Neural progenitor cell (in vitro differentiated cells): ENCODE measurements around the gene NUDT19. TPM values are rescaled to one million over a fixed set of nuclear protein-coding genes. Genes with fewer than 3 reads are reported as not detected.

Experiments used
- DNase-seq: peaks from one replicate; pipeline ENCODE4 v3.0.0-alpha.2; 2016; ENCODE audit warnings: low spot score
- H2AFZ ChIP-seq: fragments of 200-600 bp; sonication (generic); replicated peaks from 2 replicates; pipeline ENCODE4 v1.6.1; 2016; ENCODE audit warnings: antibody characterized with exemption
- H3F3A ChIP-seq: fragments of 200-600 bp; sonication (generic); 2 replicates; pipeline ENCODE4 v1.6.1; 2016; ENCODE audit warnings: antibody characterized with exemption, low read depth
- H3K27ac ChIP-seq: fragments of 200-600 bp; sonication (generic); 2 replicates; pipeline ENCODE4 v1.5.1; 2016; ENCODE audit warnings: mild to moderate bottlenecking
- H3K27me3 ChIP-seq: fragments of 200-600 bp; sonication (generic); 2 replicates; pipeline ENCODE4 v1.6.1; 2016; ENCODE audit warnings: mild to moderate bottlenecking, moderate library complexity
- H3K36me3 ChIP-seq: fragments of 200-600 bp; sonication (generic); 2 replicates; pipeline ENCODE4 v1.5.1; 2016
- H3K4me1 ChIP-seq: fragments of 200-600 bp; sonication (generic); 2 replicates; pipeline ENCODE4 v1.6.1; 2016; ENCODE audit warnings: mixed run types
- H3K4me2 ChIP-seq: fragments of 200-600 bp; sonication (generic); 2 replicates; pipeline ENCODE4 v1.6.1; 2016
- H3K4me3 ChIP-seq: fragments of 200-600 bp; sonication (generic); 2 replicates; pipeline ENCODE4 v1.5.1; 2016
- H3K79me2 ChIP-seq: fragments of 200-600 bp; sonication (generic); 2 replicates; pipeline ENCODE4 v1.6.1; 2016; ENCODE audit warnings: low read depth
- H3K9ac ChIP-seq: fragments of 200-600 bp; sonication (generic); 2 replicates; pipeline ENCODE4 v1.6.1; 2016
- H3K9me3 ChIP-seq: fragments of 200-600 bp; sonication (generic); 2 replicates; pipeline ENCODE4 v1.5.1; 2016; ENCODE audit warnings: low read depth
- H4K20me1 ChIP-seq: fragments of 200-600 bp; sonication (generic); 2 replicates; pipeline ENCODE4 v1.6.1; 2016; ENCODE audit warnings: low read depth
- H3K27ac Mint-ChIP-seq: 3 replicates; pipeline ENCODE4 v1.8.0; 2021; ENCODE audit warnings: mixed read lengths
- H3K27me3 Mint-ChIP-seq: 2 replicates; pipeline ENCODE4 v1.8.0; 2022; ENCODE audit warnings: low read depth, mild to moderate bottlenecking, inconsistent platforms, moderate library complexity, mixed read lengths; ENCODE audit not compliant: insufficient read depth
- H3K36me3 Mint-ChIP-seq: 3 replicates; pipeline ENCODE4 v1.8.0; 2021; ENCODE audit warnings: mixed read lengths
- H3K4me1 Mint-ChIP-seq: 3 replicates; pipeline ENCODE4 v1.8.0; 2021; ENCODE audit warnings: mixed read lengths
- H3K4me3 Mint-ChIP-seq: 3 replicates; pipeline ENCODE4 v1.8.0; 2021; ENCODE audit warnings: mild to moderate bottlenecking, moderate library complexity, mixed read lengths
- H3K9me3 Mint-ChIP-seq: 3 replicates; pipeline ENCODE4 v1.8.0; 2020; ENCODE audit warnings: mixed read lengths
- CTCF ChIP-seq: fragments of 200-600 bp; sonication (generic); IDR thresholded peaks from 2 replicates; pipeline ENCODE4 v1.5.1; 2017; ENCODE audit warnings: antibody characterized with exemption, mild to moderate bottlenecking
- EZH2 ChIP-seq: fragments of 200-600 bp; sonication (generic); IDR thresholded peaks from 2 replicates; pipeline ENCODE4 v1.6.1; 2017; ENCODE audit warnings: antibody characterized with exemption, mild to moderate bottlenecking, moderate library complexity
- EZH2phosphoT487 ChIP-seq: fragments of 200-600 bp; sonication (generic); IDR thresholded peaks from 2 replicates; pipeline ENCODE4 v1.6.1; 2017; ENCODE audit warnings: antibody characterized with exemption
- total RNA-seq: library from RNA; depleted of rRNA; stranded (reverse); fragments of >200 nt; gene quantifications from 2 replicates; pipeline ENCODE4 v1.2.3, GENCODE V29; 2015; ENCODE audit warnings: low replicate concordance

The NUDT19 gene
- total RNA-seq, 1 donor from 2014 or later: 4.4 TPM

DNA sequence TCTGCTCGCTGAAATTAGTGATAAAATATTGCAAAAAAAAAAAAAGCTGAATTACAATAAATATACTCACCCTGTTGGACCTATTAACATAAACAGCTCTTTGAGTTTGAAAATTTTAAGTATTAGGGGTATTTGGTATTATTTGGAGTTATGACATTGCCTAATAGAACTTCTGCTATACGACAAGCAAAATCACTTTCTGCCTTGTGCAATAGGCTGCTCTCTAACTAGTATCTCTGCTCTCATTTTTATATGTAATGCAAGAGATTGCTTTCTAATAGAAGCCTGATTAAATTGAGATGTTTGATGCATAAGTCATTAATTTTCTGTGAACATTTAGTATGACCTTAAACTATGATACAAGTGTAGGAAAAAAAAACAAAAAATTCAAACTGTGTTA lies 10.6 kb upstream of the NUDT19 start:
- Mint-ChIP-seq H3K4me3 (no peak overlapping the region), H3K4me1 (peaks cover 10% of the 10 kb centered on the region), H3K9me3 (no peaks in the 10 kb centered on the region), H3K36me3 (no peaks in the 10 kb centered on the region), H3K27me3 (peaks cover 20% of the 10 kb centered on the region), H3K27ac (no peak overlapping the region)
- no peaks in the 10 kb centered on the region for H3K79me2 ChIP-seq
- peaks cover 14% of the 10 kb centered on the region for H4K20me1 ChIP-seq
- H3K4me3 ChIP-seq: no peak overlapping the region
- peaks cover 19% of the 10 kb centered on the region for H3F3A ChIP-seq
- TF ChIP-seq EZH2 (no peak), CTCF (no peak), EZH2phosphoT487 (no peak)
- peaks cover 40% of the 10 kb centered on the region for H3K27me3 ChIP-seq
- no peak overlapping the region for H2AFZ ChIP-seq
- H3K27ac ChIP-seq: no peak overlapping the region
- H3K4me2 ChIP-seq: no peak overlapping the region
- H3K4me1 ChIP-seq: peaks cover 12% of the 10 kb centered on the region
- no peak for DNase-seq
- H3K9me3 ChIP-seq: no peaks in the 10 kb centered on the region
- H3K9ac ChIP-seq: no peak overlapping the region
- no peaks in the 10 kb centered on the region for H3K36me3 ChIP-seq

- Histone ChIP-seq H3K36me3 (no peaks in the 10 kb centered on the region), H3K27me3 (peaks cover 27% of the 10 kb centered on the region), H3K4me1 (peaks cover 5% of the 10 kb centered on the region), H3K9me3 (no peaks in the 10 kb centered on the region), H4K20me1 (peaks cover 2% of the 10 kb centered on the region), H3K4me3 (no peak overlapping the region), H3F3A (peaks cover 10% of the 10 kb centered on the region), H3K4me2 (no peak overlapping the region), H3K27ac (no peak overlapping the region), H3K9ac (no peak overlapping the region), H3K79me2 (no peaks in the 10 kb centered on the region), H2AFZ (no peak overlapping the region)
- TF ChIP-seq EZH2: no peak
- TF ChIP-seq EZH2phosphoT487: no peak
- TF ChIP-seq CTCF: no peak
- peaks cover 17% of the 10 kb centered on the region for H3K27me3 Mint-ChIP-seq
- DNase-seq: no peak
- H3K9me3 Mint-ChIP-seq: no peaks in the 10 kb centered on the region
- no peak overlapping the region for H3K4me3 Mint-ChIP-seq
- no peak overlapping the region for H3K27ac Mint-ChIP-seq
- H3K36me3 Mint-ChIP-seq: no peaks in the 10 kb centered on the region
- peaks cover 6% of the 10 kb centered on the region for H3K4me1 Mint-ChIP-seq
Measured at GRCh38 chr19:32682317-32682716, 9.3 kb upstream of the NUDT19 start.

DNA sequence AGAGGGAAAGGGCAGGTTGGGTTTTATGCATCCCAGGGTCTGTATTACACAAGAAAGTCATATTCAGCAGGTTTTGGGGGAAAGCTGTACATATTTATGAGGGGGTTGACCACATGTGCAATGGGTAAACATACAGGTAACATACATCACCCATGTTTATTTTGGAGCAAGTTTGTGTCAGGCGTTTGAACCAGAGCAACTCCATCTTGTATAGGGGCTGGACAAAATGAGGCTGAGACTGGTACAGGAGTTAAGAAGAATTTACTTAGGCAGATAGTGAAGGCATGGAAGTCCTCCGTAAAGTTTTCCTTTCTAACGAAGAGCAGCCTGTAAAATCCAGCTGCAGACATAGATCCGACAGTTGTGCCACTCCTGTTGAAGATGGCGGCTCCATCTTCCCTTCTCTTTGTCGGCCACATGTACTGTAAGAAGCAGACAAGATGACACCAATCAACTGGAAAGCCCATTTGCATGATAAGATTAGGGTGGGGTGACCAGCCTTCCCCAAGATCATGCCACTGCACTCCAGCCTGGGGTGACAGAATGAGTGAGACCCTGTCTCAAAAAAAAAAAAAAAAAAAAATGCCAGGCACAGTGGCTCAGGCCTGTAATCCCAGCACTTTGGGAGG lies 4.7 kb upstream of the NUDT19 start:
- H3K4me3 Mint-ChIP-seq: no peak overlapping the region
- H3K9me3 ChIP-seq: no peaks in the 10 kb centered on the region
- H3K4me1 ChIP-seq: no peaks in the 10 kb centered on the region
- no peaks in the 10 kb centered on the region for H3K79me2 ChIP-seq
- H3K4me2 ChIP-seq: no peak overlapping the region
- peaks cover 12% of the 10 kb centered on the region for H3K27me3 ChIP-seq
- H3K4me1 Mint-ChIP-seq: peaks cover 7% of the 10 kb centered on the region
- H3K27ac ChIP-seq: no peak overlapping the region
- no peak for DNase-seq
- no peaks in the 10 kb centered on the region for H3K36me3 ChIP-seq
- no peaks in the 10 kb centered on the region for H4K20me1 ChIP-seq
- no peaks in the 10 kb centered on the region for H3K36me3 Mint-ChIP-seq
- no peak overlapping the region for H2AFZ ChIP-seq
- H3F3A ChIP-seq: no peaks in the 10 kb centered on the region
- no peak overlapping the region for H3K27ac Mint-ChIP-seq
- no peak for TF ChIP-seq EZH2phosphoT487
- no peak for TF ChIP-seq CTCF
- no peak for TF ChIP-seq EZH2
- peaks cover 11% of the 10 kb centered on the region for H3K27me3 Mint-ChIP-seq
- H3K9ac ChIP-seq: no peak overlapping the region
- no peak overlapping the region for H3K4me3 ChIP-seq
- no peaks in the 10 kb centered on the region for H3K9me3 Mint-ChIP-seq
